CD4-positive, alpha-beta T cell treated with Interleukin-21 for 1 hour (primary cell): ENCODE results near the gene SPDYC.
"Not testable (repeated sequence)": the region's sequence is repeated elsewhere in the genome, so short reads cannot be mapped to it uniquely, and the experiment has no call there.

Source experiments
- DNase-seq: peaks from one replicate; pipeline ENCODE4 v3.0.0-alpha.2; 2020

The SPDYC gene

GRCh38 chr11:65134952-65135632, 34.9 kb upstream of the SPDYC start:
- peak; percentile 94 for DNase-seq

DNA sequence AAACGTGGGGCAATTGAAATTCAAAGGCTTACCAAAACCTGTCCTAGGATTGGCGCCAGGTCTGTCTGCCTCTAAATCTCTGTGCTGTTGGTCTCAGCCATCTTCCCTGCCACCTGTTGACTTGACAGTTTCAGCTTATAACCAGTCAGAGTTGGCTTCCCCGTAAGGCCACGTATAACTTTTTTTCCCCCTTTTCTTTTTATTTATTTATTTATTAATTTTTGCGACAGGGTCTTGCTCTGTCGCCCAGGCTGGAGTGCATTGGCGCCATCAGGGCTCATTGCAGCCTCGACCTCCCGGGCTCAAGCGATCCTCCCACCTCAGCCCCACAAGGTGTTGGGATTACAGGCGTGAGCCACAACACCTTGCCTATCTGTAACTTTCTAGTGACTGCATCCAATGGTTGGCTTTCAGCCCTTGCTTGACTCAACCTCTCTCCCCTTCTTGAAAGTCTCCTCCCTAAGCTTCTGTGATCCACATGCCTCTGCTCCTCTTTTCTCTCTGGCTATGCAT, 34.3 kb upstream of the SPDYC start:
- no peak for DNase-seq

GRCh38 chr11:65136515-65137096, 33.4 kb upstream of the SPDYC start:
- no peak for DNase-seq

- DNase-seq = no peak
These were observed 28.0 kb upstream of the SPDYC start for GRCh38 chr11:65141896-65142494.

- DNase-seq = no peak
These were observed 22.5 kb upstream of the SPDYC start for GRCh38 chr11:65147352-65148075.

GRCh38 chr11:65148657-65149056, 21.4 kb upstream of the SPDYC start:
- no peak for DNase-seq

- not testable (repeated sequence) for DNase-seq
These were observed 19.9 kb upstream of the SPDYC start for GRCh38 chr11:65150131-65150508.

GRCh38 chr11:65150509-65151299, 19.3 kb upstream of the SPDYC start:
- DNase-seq = peak; percentile 21

GRCh38 chr11:65151331-65151899, 18.6 kb upstream of the SPDYC start:
- no peak for DNase-seq

DNA sequence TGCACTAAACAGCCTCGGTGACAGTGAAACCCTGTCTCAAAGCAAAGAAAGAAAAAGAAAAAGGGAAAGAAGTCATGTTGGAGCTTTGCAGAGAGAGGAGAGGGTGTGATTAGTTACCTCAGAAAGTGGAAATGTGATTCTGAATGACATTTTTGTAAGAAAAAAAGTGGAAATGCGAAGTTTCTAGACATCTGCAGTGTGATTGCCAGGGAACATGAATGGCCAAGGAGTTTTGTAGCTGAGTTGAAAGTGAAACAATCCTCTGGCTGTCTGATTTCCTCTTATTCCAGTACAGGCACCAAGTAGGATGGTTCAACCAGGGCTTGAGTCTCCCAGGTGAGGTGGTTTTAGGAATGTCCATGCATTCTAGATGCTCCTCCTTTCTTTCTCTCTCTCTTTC, 17.9 kb upstream of the SPDYC start:
- no peak for DNase-seq

DNA sequence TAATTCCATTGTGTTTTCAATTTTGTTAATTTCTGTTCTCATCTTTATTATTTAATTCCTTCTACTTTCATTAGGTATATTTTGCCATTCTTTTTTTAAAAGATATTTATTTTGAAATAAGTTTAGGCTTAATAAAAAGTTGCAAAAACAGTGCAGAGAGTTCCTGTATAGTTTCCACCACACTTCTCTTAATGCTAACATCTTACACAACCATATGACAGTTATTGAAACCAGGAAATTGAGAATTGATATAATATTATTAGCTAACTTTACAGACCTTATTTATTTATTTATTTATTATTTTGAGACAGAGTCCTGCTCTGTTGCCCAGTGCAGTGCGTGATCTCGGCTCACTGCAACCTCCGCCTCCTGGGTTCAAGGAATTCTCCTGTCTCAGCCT, 13.8 kb upstream of the SPDYC start:
- no peak for DNase-seq

GRCh38 chr11:65156926-65157325, 13.1 kb upstream of the SPDYC start:
- DNase-seq = no peak

DNA sequence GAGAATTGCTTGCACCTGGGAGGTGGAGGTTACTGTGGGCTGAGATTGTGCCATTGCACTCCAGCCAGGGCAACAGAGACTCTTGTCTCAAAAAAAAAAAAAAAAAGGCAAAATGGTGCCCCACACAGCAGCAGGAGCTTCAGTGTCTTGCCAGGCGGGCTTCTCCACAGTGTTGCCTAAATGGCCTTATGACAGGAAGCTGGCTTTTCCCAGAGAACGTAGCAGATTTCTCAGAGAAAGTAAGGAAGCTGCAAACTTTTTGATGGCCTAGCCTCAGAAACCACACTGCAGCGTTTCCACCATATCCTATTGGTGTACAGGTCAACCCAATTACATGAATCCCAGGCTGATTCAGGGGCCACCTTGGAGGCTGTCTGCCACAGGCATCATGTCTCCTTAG, 12.7 kb upstream of the SPDYC start:
- no peak for DNase-seq

- DNase-seq = no peak
These were observed 11.0 kb upstream of the SPDYC start for GRCh38 chr11:65159012-65159411.

- DNase-seq = no peak
These were observed 9.4 kb upstream of the SPDYC start for GRCh38 chr11:65160643-65161042.

DNA sequence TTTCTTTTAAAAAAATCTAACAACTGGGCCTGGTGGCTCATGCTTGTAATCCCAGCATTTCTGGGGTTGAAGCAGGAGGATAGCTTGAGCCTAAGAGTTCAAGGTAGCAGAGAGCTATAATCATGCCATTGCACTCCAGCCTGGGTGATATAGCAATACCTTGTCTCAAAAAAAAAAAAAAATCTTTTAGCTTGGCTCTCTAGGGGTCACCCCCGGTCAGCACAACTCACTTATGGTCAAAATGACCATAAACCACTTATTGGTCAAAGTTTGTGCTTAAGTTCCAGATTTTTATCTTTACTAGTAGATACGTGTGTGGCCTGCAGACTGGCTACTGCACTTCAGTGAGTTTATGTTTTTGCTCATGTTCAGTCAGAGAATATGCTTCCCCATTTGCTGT, 6.3 kb upstream of the SPDYC start:
- DNase-seq = no peak

DNA sequence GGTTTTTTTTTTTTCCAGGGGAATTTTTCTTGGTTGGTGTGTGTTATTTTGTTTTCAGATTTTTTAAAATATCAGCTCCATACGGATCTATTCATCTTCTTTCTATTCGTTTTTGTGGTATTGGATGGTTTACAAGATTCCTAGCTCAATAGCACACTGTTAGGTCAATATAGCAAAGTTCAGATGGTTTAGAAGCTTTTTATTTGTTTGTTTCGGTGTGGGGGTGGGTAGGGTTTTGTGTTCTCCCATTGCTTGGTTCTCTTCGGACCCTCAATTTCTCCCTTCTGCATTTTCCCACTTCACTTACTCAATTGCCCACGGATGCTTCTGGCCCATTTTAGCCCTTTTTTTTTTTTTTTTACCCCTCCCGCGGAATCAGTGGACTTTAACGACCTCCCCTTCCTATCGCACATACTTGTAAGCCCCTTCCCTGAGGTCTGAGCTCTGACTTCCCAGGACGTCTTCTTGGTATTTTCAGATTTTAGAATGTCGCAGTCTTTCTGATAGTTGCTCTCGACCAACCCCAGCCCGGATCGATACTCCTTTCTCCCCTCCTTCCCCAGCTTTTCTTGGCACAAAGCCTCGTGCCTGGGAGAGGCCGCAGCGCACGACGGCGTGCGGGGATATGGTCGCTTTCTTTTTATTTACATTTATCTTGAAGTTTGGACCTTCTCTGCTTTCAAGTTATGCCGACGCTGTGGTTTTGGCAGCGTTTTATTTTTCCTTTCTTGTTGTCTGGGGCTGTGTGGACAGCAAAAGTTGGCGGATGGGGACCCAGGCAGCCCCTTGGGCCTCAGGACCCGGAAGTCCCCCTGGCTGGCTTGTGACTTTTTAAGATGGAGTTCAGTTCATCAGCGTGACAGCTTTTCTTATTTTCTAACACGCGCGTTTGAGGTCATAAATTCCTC, 4.4 kb upstream of the SPDYC start:
- no peak for DNase-seq

DNA sequence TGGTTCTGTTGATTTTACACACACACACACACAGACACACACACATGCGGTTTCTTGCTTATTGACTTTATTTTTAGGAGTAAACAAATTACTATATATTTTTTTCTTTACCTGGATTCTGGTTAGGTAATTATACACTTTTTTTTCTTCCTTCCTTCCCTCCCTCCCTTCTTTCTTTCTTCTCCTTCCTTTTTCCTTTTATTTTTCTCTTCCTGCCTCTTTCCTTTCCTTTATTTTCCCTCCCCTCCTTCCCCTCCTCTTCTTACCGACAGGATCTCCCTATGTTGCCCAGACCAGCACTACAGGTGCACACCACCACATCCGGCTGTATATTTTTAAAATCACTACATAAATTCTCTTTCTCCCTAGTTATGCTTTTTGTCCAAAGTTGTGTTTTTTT, 3.1 kb upstream of the SPDYC start:
- no peak for DNase-seq

GRCh38 chr11:65167656-65168055, 2.4 kb upstream of the SPDYC start:
- DNase-seq = no peak

DNA sequence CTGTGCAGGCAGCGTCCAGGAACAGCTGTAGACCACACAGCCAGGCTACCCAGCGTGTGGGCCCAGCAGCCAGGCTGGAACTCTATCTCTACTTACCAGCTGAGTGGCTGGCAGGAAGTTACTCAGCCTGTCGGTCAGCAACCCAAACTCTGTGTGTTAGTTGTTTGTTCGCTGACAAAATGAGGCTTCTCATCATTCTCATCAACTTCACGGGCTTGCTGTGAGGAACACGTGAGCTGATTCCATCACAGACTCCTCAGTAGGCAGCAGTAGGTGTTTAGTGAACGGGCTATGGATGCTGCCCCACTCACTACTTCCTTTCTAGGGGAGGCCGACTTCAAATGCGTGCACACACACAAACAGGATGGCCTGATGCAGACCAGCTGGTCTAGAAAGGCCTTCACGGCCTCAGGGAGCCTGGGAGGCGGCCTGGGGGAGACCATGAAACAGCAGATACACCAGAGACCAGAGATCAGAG, 830 bp upstream of the SPDYC start:
- no peak for DNase-seq

DNA sequence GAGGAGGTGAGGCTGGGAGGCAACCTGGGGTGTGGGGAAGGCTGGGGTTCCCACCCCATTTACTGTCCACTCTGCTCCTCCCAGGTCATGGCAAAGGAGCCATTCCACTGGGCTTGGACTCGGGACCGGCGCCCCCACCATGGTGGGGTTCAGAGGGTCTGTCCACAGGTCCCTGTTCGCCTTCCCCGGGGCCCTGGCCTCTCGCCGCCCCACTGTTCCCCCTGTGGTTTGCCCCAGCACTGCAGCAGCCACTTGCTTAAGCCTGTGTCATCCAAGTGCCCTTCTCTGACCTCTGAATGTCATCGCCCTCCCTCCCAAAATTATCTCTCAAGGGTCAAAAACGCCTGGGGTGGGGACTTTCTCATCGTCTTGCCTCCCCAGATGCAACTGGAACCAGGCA, 2.6 kb downstream of the SPDYC start:
- no peak for DNase-seq
